CD4-positive, alpha-beta memory T cell (primary cell): ENCODE measurements around the gene RASA3. TPM values are rescaled to one million over a fixed set of nuclear protein-coding genes. Genes with fewer than 3 reads are reported as not detected.

Experiments used
- CTCF ChIA-PET: fragments of 350-600 bp; sonication (Branson Sonifier 250); formaldehyde crosslinking; loops from one replicate; lab custom pipeline; 2021; ENCODE audit warnings: inconsistent platforms; ENCODE audit not compliant: partially characterized antibody; lab: Charles Lee
- POLR2A ChIA-PET: fragments of 350-600 bp; sonication (Branson Sonifier 250); formaldehyde crosslinking; loops from one replicate; lab custom pipeline; 2021; ENCODE audit not compliant: partially characterized antibody; lab: Charles Lee
- DNase-seq, 5 donors: peaks; one replicate each; pipeline versions ENCODE4 v3.0.0 to v3.0.0-alpha.2; 2020 to 2022; ENCODE audit warnings: mixed read lengths in 1 of 5
- H3K27ac ChIP-seq: one replicate; pipeline ENCODE4 v1.7.0; 2013; ENCODE audit warnings: low read depth, low read length
- H3K27me3 ChIP-seq: 2 replicates; pipeline ENCODE4 v1.7.0; 2013; ENCODE audit warnings: mild to moderate bottlenecking, low read length, moderate library complexity; ENCODE audit not compliant: insufficient read depth
- H3K36me3 ChIP-seq: 2 replicates; pipeline ENCODE4 v1.7.0; 2013; ENCODE audit warnings: mild to moderate bottlenecking, low read length, moderate library complexity; ENCODE audit not compliant: insufficient read depth
- H3K4me1 ChIP-seq: 2 replicates; pipeline ENCODE4 v1.7.0; 2013; ENCODE audit warnings: mild to moderate bottlenecking, low read length, moderate library complexity; ENCODE audit not compliant: insufficient read depth
- H3K4me3 ChIP-seq, 2 donors: one replicate each; pipeline ENCODE4 v1.7.0; 2013; ENCODE audit warnings: low read length in 2 of 2, mild to moderate bottlenecking in 1 of 2
- H3K9me3 ChIP-seq, 2 donors: one replicate each; pipeline ENCODE4 v1.7.0; 2013; ENCODE audit warnings: low read length in 2 of 2, control low read depth in 1 of 2; ENCODE audit not compliant: control insufficient read depth in 1 of 2
- H3K27ac Mint-ChIP-seq, 7 donors: one replicate each; pipeline ENCODE4 v1.8.0; 2020 to 2021; ENCODE audit warnings: mixed read lengths in 7 of 7, mild to moderate bottlenecking in 6 of 7, inconsistent platforms in 3 of 7, moderate library complexity in 3 of 7
- H3K27me3 Mint-ChIP-seq, 2 donors: one replicate each; pipeline ENCODE4 v1.8.0; 2020 to 2021; ENCODE audit warnings: mixed read lengths in 2 of 2
- H3K36me3 Mint-ChIP-seq, 2 donors: one replicate each; pipeline ENCODE4 v1.8.0; 2020 to 2021; ENCODE audit warnings: mixed read lengths in 2 of 2, inconsistent platforms in 1 of 2, mild to moderate bottlenecking in 1 of 2
- H3K4me1 Mint-ChIP-seq, 4 donors: one replicate each; pipeline ENCODE4 v1.8.0; 2020 to 2021; ENCODE audit warnings: mixed read lengths in 4 of 4, mild to moderate bottlenecking in 1 of 4
- H3K4me3 Mint-ChIP-seq, 8 donors: one replicate each; pipeline ENCODE4 v1.8.0; 2020 to 2021; ENCODE audit warnings: mixed read lengths in 8 of 8, mild to moderate bottlenecking in 7 of 8, moderate library complexity in 6 of 8, inconsistent platforms in 3 of 8
- H3K9me3 Mint-ChIP-seq, 8 donors: one replicate each; pipeline ENCODE4 v1.8.0; 2020 to 2021; ENCODE audit warnings: mixed read lengths in 8 of 8, mild to moderate bottlenecking in 5 of 8, inconsistent platforms in 3 of 8, moderate library complexity in 1 of 8
- intact Hi-C: fragments of 100-400 bp; cut with micrococcal nuclease; formaldehyde crosslinking; loops from one replicate; pipeline ENCODE4 v1.15.1; 2023
- polyA plus RNA-seq, 2 donors: library from polyadenylated mRNA; unstranded; fragments of 300-500 nt; fragmentation: Illumina TruSeq; gene quantifications; one replicate each; pipeline ENCODE4 v1.2.3, GENCODE V29; 2021
- total RNA-seq, 2 experiments: library from RNA; stranded (reverse); gene quantifications; one replicate each; pipeline ENCODE4 v1.2.3, GENCODE V29; 2021

Gene RASA3
- total and polyA plus RNA-seq, 4 experiments from 2014 or later, result 65.5 to 174 (median 156) TPM

GRCh38 chr13:114031631-114032030, 100.8 kb downstream of the RASA3 start:
- Mint-ChIP-seq H3K9me3 (peaks cover 0 to 8% (median 0%) of the 10 kb centered on the region in 8 donors), H3K4me3 (peak overlapping the region in 1 of 8 donors; percentile 18), H3K27ac (peak overlapping the region in 1 of 7 donors; percentile 81), H3K4me1 (peaks cover 15 to 37% (median 22%) of the 10 kb centered on the region in 4 donors), H3K36me3 (peaks cover 41 to 50% of the 10 kb centered on the region in 2 donors), H3K27me3 (no peaks in the 10 kb centered on the region)
- peaks cover 59% of the 10 kb centered on the region for H3K36me3 ChIP-seq
- no peak for DNase-seq
- H3K27me3 ChIP-seq, result no peaks in the 10 kb centered on the region
- ChIA-PET CTCF (no interaction called here), POLR2A (no interaction called here)
- peaks cover 31% of the 10 kb centered on the region for H3K4me1 ChIP-seq
- no peak overlapping the region for H3K4me3 ChIP-seq
- no peak overlapping the region for H3K27ac ChIP-seq
- intact Hi-C loops, result no loop called here
- H3K9me3 ChIP-seq, result no peaks in the 10 kb centered on the region

- DNase-seq, result no peak
- peaks cover 62% of the 10 kb centered on the region for H3K36me3 ChIP-seq
- no peak overlapping the region for H3K27ac ChIP-seq
- intact Hi-C loops, result no loop called here
- no peak overlapping the region for H3K4me3 ChIP-seq
- Mint-ChIP-seq H3K36me3 (peaks cover 41 to 51% of the 10 kb centered on the region in 2 donors), H3K4me3 (peak overlapping the region in 3 of 8 donors; percentile 8 to 33 (median 18)), H3K27me3 (no peaks in the 10 kb centered on the region), H3K9me3 (peaks cover 0 to 6% (median 0%) of the 10 kb centered on the region in 8 donors), H3K27ac (peak overlapping the region in 6 of 7 donors; percentile 2 to 91 (median 54)), H3K4me1 (peaks cover 15 to 33% (median 21%) of the 10 kb centered on the region in 4 donors)
- no peaks in the 10 kb centered on the region for H3K27me3 ChIP-seq
- H3K4me1 ChIP-seq, result peaks cover 31% of the 10 kb centered on the region
- CTCF ChIA-PET, result no interaction called here
- POLR2A ChIA-PET, result no interaction called here
- H3K9me3 ChIP-seq, result no peaks in the 10 kb centered on the region
These were observed 101.5 kb downstream of the RASA3 start for GRCh38 chr13:114030666-114031610.

GRCh38 chr13:114029866-114030625, 102.4 kb downstream of the RASA3 start:
- H3K27me3 Mint-ChIP-seq, result no peaks in the 10 kb centered on the region
- H3K27ac ChIP-seq, result no peak overlapping the region
- no peaks in the 10 kb centered on the region for H3K9me3 ChIP-seq
- no peak overlapping the region for H3K4me3 ChIP-seq
- no peaks in the 10 kb centered on the region for H3K27me3 ChIP-seq
- H3K36me3 ChIP-seq, result peaks cover 62% of the 10 kb centered on the region
- ChIA-PET CTCF (no interaction called here), POLR2A (no interaction called here)
- no peak for DNase-seq
- peaks cover 38 to 54% of the 10 kb centered on the region in 2 donors for H3K36me3 Mint-ChIP-seq
- peaks cover 31% of the 10 kb centered on the region for H3K4me1 ChIP-seq
- intact Hi-C loops, result no loop called here
- H3K9me3 Mint-ChIP-seq, result peaks cover 0 to 8% (median 0%) of the 10 kb centered on the region in 8 donors
- H3K4me3 Mint-ChIP-seq, result peak overlapping the region in 1 of 8 donors; percentile 17
- H3K4me1 Mint-ChIP-seq, result peaks cover 15 to 30% (median 21%) of the 10 kb centered on the region in 4 donors
- H3K27ac Mint-ChIP-seq, result peak overlapping the region in 3 of 7 donors; percentile 2 to 91 (median 42)

GRCh38 chr13:114027826-114028225, 104.6 kb downstream of the RASA3 start:
- H3K36me3 ChIP-seq, result peaks cover 72% of the 10 kb centered on the region
- no peak overlapping the region for H3K27ac ChIP-seq
- Mint-ChIP-seq H3K4me1 (peaks cover 11 to 21% (median 16%) of the 10 kb centered on the region in 4 donors), H3K27me3 (no peaks in the 10 kb centered on the region), H3K4me3 (no peak overlapping the region), H3K9me3 (peaks cover 0 to 8% (median 0%) of the 10 kb centered on the region in 8 donors), H3K36me3 (peaks cover 36 to 59% of the 10 kb centered on the region in 2 donors), H3K27ac (peak overlapping the region in 1 of 7 donors; percentile 55)
- intact Hi-C loops, result no loop called here
- peaks cover 13% of the 10 kb centered on the region for H3K4me1 ChIP-seq
- no peak overlapping the region for H3K4me3 ChIP-seq
- ChIA-PET POLR2A (no interaction called here), CTCF (no interaction called here)
- no peaks in the 10 kb centered on the region for H3K27me3 ChIP-seq
- no peak for DNase-seq
- no peaks in the 10 kb centered on the region for H3K9me3 ChIP-seq

DNA sequence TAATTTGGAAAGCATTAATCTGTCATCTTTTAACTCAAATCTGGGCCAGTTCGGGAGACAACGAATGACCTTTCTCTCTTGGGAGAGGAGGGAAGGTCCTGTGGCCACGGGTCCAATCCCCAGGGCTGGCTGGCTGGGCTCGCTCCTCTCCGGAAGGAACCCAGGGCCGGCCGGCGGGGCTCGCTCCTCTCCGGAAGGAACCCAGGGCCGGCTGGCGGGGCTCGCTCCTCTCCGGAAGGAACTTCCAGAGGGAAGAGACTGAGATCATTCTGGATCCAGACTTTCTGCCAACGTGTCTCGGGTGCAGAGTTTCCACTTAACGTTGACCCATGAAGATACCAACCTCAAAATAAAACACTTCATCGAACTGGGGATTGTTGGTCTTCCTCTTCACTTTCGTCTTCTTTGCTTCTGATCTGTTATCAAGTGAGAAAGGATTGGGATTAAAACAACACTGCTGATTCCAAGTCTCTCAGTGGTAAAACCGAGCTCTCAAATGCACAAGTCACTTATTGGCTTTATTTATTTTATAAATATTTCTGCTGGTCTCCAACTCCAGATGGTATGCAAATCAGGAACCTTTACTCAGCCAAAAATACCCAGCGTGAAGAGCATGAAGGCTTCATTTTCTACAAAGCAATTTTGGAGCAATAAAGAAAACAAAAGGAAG, 105.2 kb downstream of the RASA3 start:
- Histone ChIP-seq H3K9me3 (no peaks in the 10 kb centered on the region), H3K36me3 (peaks cover 78% of the 10 kb centered on the region), H3K4me3 (no peak overlapping the region), H3K4me1 (peaks cover 13% of the 10 kb centered on the region), H3K27ac (no peak overlapping the region), H3K27me3 (no peaks in the 10 kb centered on the region)
- CTCF ChIA-PET, result no interaction called here
- Mint-ChIP-seq H3K9me3 (peaks cover 0 to 8% (median 0%) of the 10 kb centered on the region in 8 donors), H3K4me3 (no peak overlapping the region), H3K36me3 (peaks cover 34 to 60% of the 10 kb centered on the region in 2 donors), H3K27me3 (no peaks in the 10 kb centered on the region), H3K4me1 (peaks cover 11 to 18% (median 12%) of the 10 kb centered on the region in 4 donors), H3K27ac (peak overlapping the region in 2 of 7 donors; percentile 20 to 61)
- POLR2A ChIA-PET, result no interaction called here
- no peak for DNase-seq
- intact Hi-C loops, result no loop called here

DNA sequence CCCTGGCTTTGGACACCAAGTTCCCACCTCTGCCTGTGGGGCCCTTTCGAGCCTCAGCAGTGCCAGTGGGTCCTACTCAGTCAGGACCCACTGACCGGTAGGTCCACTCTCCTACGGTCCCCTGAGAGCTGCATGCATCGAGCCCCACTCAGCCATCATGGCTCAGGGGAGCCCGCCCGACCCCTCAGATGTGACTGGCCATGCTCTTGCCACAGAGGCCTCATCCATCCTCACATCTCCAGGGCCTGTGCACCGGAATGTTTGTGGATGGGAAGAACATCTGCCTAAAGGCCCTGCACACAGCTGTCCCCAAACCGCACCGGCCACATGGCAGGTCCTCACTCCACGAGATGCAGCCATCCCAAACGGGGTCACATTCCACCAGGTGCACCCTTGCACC, 105.9 kb downstream of the RASA3 start:
- ChIA-PET POLR2A (no interaction called here), CTCF (no interaction called here)
- no peaks in the 10 kb centered on the region for H3K9me3 ChIP-seq
- H3K27ac Mint-ChIP-seq, result peak overlapping the region in 3 of 7 donors; percentile 23 to 81 (median 42)
- H3K4me3 ChIP-seq, result no peak overlapping the region
- no peak overlapping the region for H3K4me3 Mint-ChIP-seq
- no peak overlapping the region for H3K27ac ChIP-seq
- DNase-seq, result no peak
- H3K36me3 ChIP-seq, result peaks cover 80% of the 10 kb centered on the region
- H3K4me1 ChIP-seq, result peaks cover 7% of the 10 kb centered on the region
- H3K36me3 Mint-ChIP-seq, result peaks cover 32 to 62% of the 10 kb centered on the region in 2 donors
- H3K27me3 ChIP-seq, result no peaks in the 10 kb centered on the region
- peaks cover 0 to 8% (median 0%) of the 10 kb centered on the region in 8 donors for H3K9me3 Mint-ChIP-seq
- peaks cover 10 to 15% (median 10%) of the 10 kb centered on the region in 4 donors for H3K4me1 Mint-ChIP-seq
- no peaks in the 10 kb centered on the region for H3K27me3 Mint-ChIP-seq
- intact Hi-C loops, result no loop called here
